Upper lobe of left lung (tissue), 6 donors: ENCODE measurements around the gene RSPO1. TPM values are rescaled to one million over a fixed set of nuclear protein-coding genes. Genes with fewer than 3 reads are reported as not detected.
A peak's percentile ranks its signal among the peaks of the same experiment; 100 is the strongest.

Experiments used
- ATAC-seq, 2 donors: fragments of 200-7000 bp; cut with Tn5 transposase; one replicate each; pipeline ENCODE4 v1.9.1; 2022; ENCODE audit warnings: mild to moderate bottlenecking in 2 of 2, moderate library complexity in 2 of 2; ENCODE audit not compliant: low FRiP score in 2 of 2
- DNase-seq, 2 donors: peaks; one replicate each; pipeline ENCODE4 v3.0.0-alpha.2; 2019 to 2020
- H3K27ac ChIP-seq, 4 donors: fragments of 200-600 bp; sonication (generic); one replicate each; pipeline ENCODE4 v1.5.1; 2016 to 2019
- H3K27me3 ChIP-seq, 4 donors: fragments of 200-600 bp; sonication (generic); one replicate each; pipeline ENCODE4 v1.5.1; 2017 to 2019
- H3K36me3 ChIP-seq, 4 donors: fragments of 200-600 bp; sonication (generic); one replicate each; pipeline ENCODE4 v1.5.1; 2016 to 2019
- H3K4me1 ChIP-seq, 4 donors: fragments of 200-600 bp; sonication (generic); one replicate each; pipeline ENCODE4 v1.5.1; 2018 to 2019
- H3K4me3 ChIP-seq, 4 donors: fragments of 200-600 bp; sonication (generic); one replicate each; pipeline ENCODE4 v1.5.1; 2017 to 2019; ENCODE audit warnings: mild to moderate bottlenecking in 2 of 4, moderate library complexity in 1 of 4
- H3K9me3 ChIP-seq, 4 donors: fragments of 200-600 bp; sonication (generic); one replicate each; pipeline ENCODE4 v1.5.1; 2018 to 2019
- CTCF ChIP-seq, 6 experiments: fragments of 450-650 bp in 4 of 6; fragments of 200-600 bp in 2 of 6; sonication (generic) in 2 of 6; IDR thresholded peaks; one replicate each; pipeline ENCODE4 v1.5.1; 2016 to 2019; ENCODE audit warnings: antibody characterized with exemption in 6 of 6
- EP300 ChIP-seq, 4 donors: sonication (generic); formaldehyde crosslinking; IDR thresholded peaks; one replicate each; pipeline ENCODE4 v1.5.1; 2017; ENCODE audit warnings: antibody characterized with exemption in 4 of 4, control low read depth in 2 of 4
- POLR2A ChIP-seq, 4 donors: fragments of 450-650 bp; IDR thresholded peaks; one replicate each; pipeline ENCODE4 v1.5.1; 2016 to 2017; ENCODE audit warnings: antibody characterized with exemption in 4 of 4, mild to moderate bottlenecking in 2 of 4
- POLR2AphosphoS5 ChIP-seq, 2 donors: sonication (generic); formaldehyde crosslinking; IDR thresholded peaks; one replicate each; pipeline ENCODE4 v1.5.1; 2017; ENCODE audit warnings: antibody characterized with exemption in 2 of 2
- WGBS, 2 donors: methylation state at CpG; one replicate each; pipeline ENCODE4 v1.1.5; 2017 to 2018; 5-methylcytosine and 5-hydroxymethylcytosine counted together
- total RNA-seq, 6 donors: library from RNA; depleted of rRNA in 4 of 6; stranded (reverse); fragments of >200 nt in 4 of 6; gene quantifications; one replicate each; pipeline versions ENCODE4 v1.1.0 to v1.2.1, GENCODE V29; 2016 to 2021
- donor health status: DM: no; HTN: no; CAD: no; lungs with moderate emphysema.
- donor health status: DM: no; HTN: yes; CAD: no; lungs with severe emphysema.

Gene RSPO1
- total RNA-seq, 6 donors from 2014 or later, result 0.98 to 5.4 (median 3.5) TPM

- Histone ChIP-seq H3K9me3 (no peaks in the 10 kb centered on the region), H3K4me1 (peaks cover 4 to 11% (median 9%) of the 10 kb centered on the region in 4 donors), H3K36me3 (no peaks in the 10 kb centered on the region), H3K27ac (no peak overlapping the region), H3K4me3 (no peak overlapping the region), H3K27me3 (no peaks in the 10 kb centered on the region)
- TF ChIP-seq POLR2A (IDR thresholded peaks at IDR 0.05) (no peak), CTCF (IDR thresholded peaks at IDR 0.05) (no peak), EP300 (IDR thresholded peaks at IDR 0.05) (no peak), POLR2AphosphoS5 (IDR thresholded peaks at IDR 0.05) (no peak)
- DNase-seq (no peak), ATAC-seq (no peak)
- 61 to 77% methylated on average over 4 to 5 of the region's 5 CpGs for WGBS, 2 donors
These were observed 34.8 kb downstream of the RSPO1 start for GRCh38 chr1:37599940-37600339.

GRCh38 chr1:37596182-37596667 lies 38.5 kb downstream of the RSPO1 start:
- H3K36me3 ChIP-seq, result peaks cover 4 to 21% (median 16%) of the 10 kb centered on the region in 4 donors
- H3K4me3 ChIP-seq, result peak overlapping the region in 3 of 4 donors; percentile 85 to 88 (median 88)
- 0% methylated on average over 3 of the region's 3 CpGs for WGBS, 2 donors
- ATAC-seq (peak; percentile 7 to 23), DNase-seq (no peak)
- H3K4me1 ChIP-seq, result peaks cover 16 to 24% (median 23%) of the 10 kb centered on the region in 4 donors
- TF ChIP-seq POLR2A (IDR thresholded peaks at IDR 0.05) (no peak), POLR2AphosphoS5 (IDR thresholded peaks at IDR 0.05) (no peak), CTCF (IDR thresholded peaks at IDR 0.05) (no peak), EP300 (IDR thresholded peaks at IDR 0.05) (no peak)
- H3K27me3 ChIP-seq, result no peaks in the 10 kb centered on the region
- peak overlapping the region; percentile 78 to 90 (median 84) for H3K27ac ChIP-seq
- H3K9me3 ChIP-seq, result no peaks in the 10 kb centered on the region

GRCh38 chr1:37595440-37596181 lies 39.1 kb downstream of the RSPO1 start, which contains the start of gene GNL2:
Gene GNL2, minus strand, starts transcription at chr1:37595937. Its CDS starts 115 bp downstream, at chr1:37595822.
- Histone ChIP-seq H3K27me3 (no peaks in the 10 kb centered on the region), H3K27ac (peak within 1 kb of the TSS; percentile 78 to 90 (median 84)), H3K4me3 (peak within 1 kb of the TSS; percentile 65 to 88 (median 86)), H3K9me3 (no peaks in the 10 kb centered on the region), H3K36me3 (peaks cover 10 to 27% (median 22%) of the 10 kb centered on the region in 4 donors), H3K4me1 (peaks cover 16 to 24% (median 23%) of the 10 kb centered on the region in 4 donors)
- peak; percentile 96 to 100 for DNase-seq
- WGBS, 2 donors, result 1% methylated on average over 23 to 48 of the region's 51 CpGs
- TF ChIP-seq EP300 (IDR thresholded peaks at IDR 0.05) (no peak), POLR2AphosphoS5 (IDR thresholded peaks at IDR 0.05) (peak; percentile 87 to 94), POLR2A (IDR thresholded peaks at IDR 0.05) (peak in 3 of 4 donors; percentile 24 to 86 (median 63)), CTCF (IDR thresholded peaks at IDR 0.05) (no peak)
- ATAC-seq, result peak; percentile 100

GRCh38 chr1:37593726-37594125 lies 41.0 kb downstream of the RSPO1 start:
- ATAC-seq, result no peak
- H3K9me3 ChIP-seq, result no peaks in the 10 kb centered on the region
- no peak overlapping the region for H3K27ac ChIP-seq
- peaks cover 16 to 24% (median 23%) of the 10 kb centered on the region in 4 donors for H3K4me1 ChIP-seq
- H3K27me3 ChIP-seq, result no peaks in the 10 kb centered on the region
- TF ChIP-seq POLR2AphosphoS5 (IDR thresholded peaks at IDR 0.05), result no peak
- no peak for TF ChIP-seq POLR2A (IDR thresholded peaks at IDR 0.05)
- no peak for TF ChIP-seq EP300 (IDR thresholded peaks at IDR 0.05)
- TF ChIP-seq CTCF (IDR thresholded peaks at IDR 0.05), result no peak
- WGBS, 2 donors, result 92 to 94% methylated on average over 6 of the region's 6 CpGs
- no peak for DNase-seq
- no peak overlapping the region for H3K4me3 ChIP-seq
- peaks cover 27 to 46% (median 38%) of the 10 kb centered on the region in 4 donors for H3K36me3 ChIP-seq
